ENCODE results near the gene DNASE1.
"Not testable (repeated sequence)": the region's sequence is repeated elsewhere in the genome, so short reads cannot be mapped to it uniquely, and the experiment has no call there.

The DNASE1 gene, protein sequence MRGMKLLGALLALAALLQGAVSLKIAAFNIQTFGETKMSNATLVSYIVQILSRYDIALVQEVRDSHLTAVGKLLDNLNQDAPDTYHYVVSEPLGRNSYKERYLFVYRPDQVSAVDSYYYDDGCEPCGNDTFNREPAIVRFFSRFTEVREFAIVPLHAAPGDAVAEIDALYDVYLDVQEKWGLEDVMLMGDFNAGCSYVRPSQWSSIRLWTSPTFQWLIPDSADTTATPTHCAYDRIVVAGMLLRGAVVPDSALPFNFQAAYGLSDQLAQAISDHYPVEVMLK

GRCh38 chr16:3654249-3654991 lies at the start of gene DNASE1:
DNASE1 (plus strand) TSS chr16:3654691; CDS start chr16:3655374, 683 bp downstream.
- DNase-seq: peak; percentile 60

- DNase-seq: no peak
Observed at GRCh38 chr16:3606441-3606840, 48.0 kb upstream of the DNASE1 start.

DNA sequence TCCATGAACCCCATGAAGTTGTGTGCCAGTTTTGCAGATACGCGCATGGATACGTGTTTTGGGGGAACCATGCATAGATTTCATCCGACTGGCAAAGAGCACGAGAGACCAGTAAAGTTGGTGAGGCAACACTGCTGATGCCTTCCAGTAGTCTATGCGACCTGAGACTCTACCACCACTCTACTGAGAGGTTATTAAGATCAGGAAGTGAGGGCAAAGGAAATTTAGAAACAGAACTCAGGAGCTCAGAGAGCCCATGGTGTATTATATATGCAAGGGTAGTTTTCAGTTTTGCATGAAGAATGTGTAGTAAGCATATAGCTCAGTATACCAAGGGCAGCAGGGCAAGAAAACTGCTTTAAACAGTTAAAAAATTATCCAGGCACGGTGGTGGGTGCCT lies 47.3 kb upstream of the DNASE1 start:
- no peak for DNase-seq

- DNase-seq: no peak
Observed at GRCh38 chr16:3607634-3608033, 46.9 kb upstream of the DNASE1 start.

GRCh38 chr16:3608069-3608468 lies 46.4 kb upstream of the DNASE1 start:
- no peak for DNase-seq

DNA sequence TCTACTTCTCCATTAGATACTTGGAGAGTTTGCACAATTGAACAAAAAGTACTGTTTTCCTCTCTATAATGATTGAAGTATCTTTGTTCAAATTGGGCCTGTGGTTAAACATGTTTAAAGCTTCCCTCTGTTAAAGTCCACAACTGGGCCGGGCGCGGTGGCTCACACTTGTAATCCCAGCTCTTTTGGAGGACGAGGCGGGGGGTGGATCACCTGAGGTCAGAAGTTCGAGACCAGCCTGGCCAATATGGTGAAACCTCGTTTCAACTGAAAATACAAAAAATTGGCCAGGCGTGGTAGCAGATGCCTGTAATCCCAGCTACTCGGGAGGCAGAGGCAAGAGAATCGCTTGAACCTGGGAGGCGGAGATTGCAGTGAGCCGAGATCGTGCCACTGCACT lies 45.5 kb upstream of the DNASE1 start:
- not testable (repeated sequence) for DNase-seq

GRCh38 chr16:3609895-3610697 lies 44.4 kb upstream of the DNASE1 start:
- DNase-seq: peak; percentile 16

DNA sequence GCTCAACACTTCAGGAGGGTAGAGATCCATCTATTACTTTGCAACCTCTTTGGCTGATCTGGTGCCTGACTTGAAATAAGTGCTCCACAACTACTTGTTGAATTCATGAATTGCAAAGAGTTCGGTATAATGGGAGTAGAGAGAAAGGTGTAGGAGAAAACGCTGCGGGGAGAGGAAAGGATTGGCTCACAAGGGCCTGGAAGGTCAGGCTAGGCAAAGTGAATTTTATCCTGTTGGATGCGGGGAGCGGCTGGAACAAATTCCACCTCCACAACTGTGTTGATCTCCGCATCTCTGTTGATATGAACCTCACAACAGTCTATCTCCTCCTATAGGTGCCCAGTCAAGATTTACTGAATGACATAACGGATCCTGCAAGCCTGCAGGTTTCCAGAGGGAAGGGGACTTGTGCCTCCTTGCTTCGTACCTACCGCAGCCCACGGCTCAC lies 43.8 kb upstream of the DNASE1 start:
- DNase-seq: peak; percentile 14

DNA sequence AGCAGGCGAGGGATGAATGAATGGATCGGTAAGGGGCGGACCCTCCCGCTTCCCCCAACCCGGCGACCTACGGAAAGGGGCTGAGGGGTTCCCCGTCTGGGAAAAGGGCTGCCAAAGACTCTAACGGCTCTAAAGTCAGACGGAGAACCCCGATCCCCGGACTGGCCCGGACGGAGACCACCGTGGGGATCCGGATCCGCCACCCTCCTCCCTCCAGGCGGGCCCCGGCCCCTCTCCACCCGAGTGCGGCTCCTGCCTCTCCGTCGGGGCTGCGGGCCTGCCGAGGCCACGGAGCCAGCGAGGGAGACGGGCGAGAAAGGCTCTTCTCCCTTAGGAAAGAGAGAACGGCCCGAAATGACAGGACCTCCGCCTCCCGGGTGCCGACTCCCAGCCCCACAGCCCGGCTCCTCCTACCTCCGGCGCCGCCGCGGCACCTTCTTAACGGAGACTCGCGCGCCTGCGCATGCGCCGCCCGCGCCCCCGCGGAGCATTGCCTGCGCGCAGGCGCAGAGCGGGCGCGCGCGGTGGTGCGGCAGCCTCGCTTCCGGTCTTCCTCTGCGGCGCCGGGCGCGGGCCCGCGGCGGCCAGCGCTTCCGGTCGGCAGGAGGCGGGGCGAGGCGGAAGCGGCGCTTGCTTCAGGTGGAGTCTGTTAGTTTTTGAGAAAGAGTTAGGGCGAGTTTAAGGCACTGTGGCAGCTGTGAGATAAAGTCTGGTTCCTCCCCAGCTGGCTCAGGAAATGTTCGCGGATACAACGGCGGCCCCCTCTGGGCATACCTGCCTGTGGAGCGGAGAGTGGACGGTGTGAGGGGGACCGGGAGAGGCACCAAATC lies 43.1 kb upstream of the DNASE1 start, which contains the start of gene SLX4:
Gene SLX4 (minus strand): TSS at position 461 of the 830 bp plus-strand sequence. CDS start 2,642 bp downstream, outside the sequence.
- peak; percentile 92 for DNase-seq

GRCh38 chr16:3612510-3613466 lies 41.7 kb upstream of the DNASE1 start:
- no peak for DNase-seq

DNA sequence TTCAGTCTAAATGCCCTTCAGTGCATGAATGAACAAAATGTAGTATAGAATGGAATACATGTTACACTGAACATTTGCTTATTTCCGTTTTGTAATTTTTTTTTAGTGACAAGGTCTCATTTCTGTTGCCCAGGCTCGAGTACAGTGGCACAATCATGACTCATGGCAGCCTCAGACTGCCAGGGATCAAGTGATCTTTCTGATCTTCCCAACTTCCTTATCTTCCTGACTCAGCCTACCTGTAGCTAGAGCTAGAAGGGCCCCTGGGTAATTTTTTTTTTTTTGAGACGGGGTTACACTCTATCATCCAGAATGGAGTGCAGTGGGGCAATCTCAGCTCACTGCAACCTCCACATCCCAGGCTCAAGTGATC lies 35.7 kb upstream of the DNASE1 start:
- DNase-seq: peak; percentile 20

DNA sequence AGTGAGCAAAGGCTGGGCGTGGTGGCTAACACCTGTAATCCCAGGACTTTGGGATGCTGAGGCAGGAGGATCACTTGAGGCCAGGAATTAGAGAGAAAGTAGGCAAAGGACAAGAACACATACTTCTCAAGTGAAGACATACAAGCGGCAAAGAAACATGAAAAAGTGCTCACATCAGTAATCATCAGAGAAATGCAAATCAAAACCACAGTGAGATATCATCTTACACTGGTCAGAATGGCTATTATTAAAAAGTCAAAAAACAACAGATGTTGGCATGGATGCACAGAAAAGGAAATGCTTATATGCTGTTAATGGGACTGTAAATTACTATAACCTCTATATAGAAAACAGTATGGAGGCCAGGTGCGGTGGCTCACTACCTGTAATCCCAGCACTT lies 30.8 kb upstream of the DNASE1 start:
- DNase-seq: no peak

- DNase-seq: no peak
Observed at GRCh38 chr16:3625331-3625730, 29.2 kb upstream of the DNASE1 start.

- DNase-seq: no peak
Observed at GRCh38 chr16:3625911-3626732, 28.4 kb upstream of the DNASE1 start.

- DNase-seq: peak; percentile 19
Observed at GRCh38 chr16:3637371-3637923, 17.0 kb upstream of the DNASE1 start.

DNA sequence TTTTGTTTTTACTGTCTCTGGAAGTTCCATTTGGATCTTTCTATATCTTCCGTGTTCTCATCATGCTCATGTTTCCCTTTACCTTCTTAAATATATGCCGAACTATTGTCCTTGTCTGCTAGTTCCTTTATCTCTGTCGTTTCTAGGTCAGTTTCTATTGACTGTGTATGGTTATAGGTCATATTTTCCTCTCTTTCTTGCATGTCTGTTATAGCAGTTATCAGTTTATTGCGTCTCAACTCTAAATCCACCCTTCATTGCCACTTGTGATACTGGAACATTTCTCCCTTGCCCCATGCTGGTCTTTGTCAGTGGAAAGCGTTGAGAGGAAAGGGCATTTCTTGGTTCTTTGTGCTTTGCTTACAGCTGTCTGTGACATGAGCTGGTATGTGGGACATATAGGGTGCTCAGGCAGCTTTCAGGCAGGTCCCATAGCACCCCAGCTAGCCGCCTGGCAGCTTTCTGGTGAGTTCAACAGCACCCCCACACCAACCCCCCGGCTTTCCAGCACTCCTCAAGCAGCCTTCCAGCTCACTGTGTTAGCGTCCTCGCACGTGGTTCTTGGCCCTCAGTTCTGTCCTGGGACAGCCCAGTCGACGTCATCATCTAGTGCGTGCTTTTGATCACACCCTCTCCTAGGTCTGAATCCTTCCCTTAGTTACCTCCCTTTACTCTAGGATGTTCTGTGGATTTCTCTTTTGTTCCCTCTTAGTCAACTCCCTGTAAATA lies 15.4 kb upstream of the DNASE1 start:
- no peak for DNase-seq

- DNase-seq: no peak
Observed at GRCh38 chr16:3640207-3640606, 14.3 kb upstream of the DNASE1 start.

DNA sequence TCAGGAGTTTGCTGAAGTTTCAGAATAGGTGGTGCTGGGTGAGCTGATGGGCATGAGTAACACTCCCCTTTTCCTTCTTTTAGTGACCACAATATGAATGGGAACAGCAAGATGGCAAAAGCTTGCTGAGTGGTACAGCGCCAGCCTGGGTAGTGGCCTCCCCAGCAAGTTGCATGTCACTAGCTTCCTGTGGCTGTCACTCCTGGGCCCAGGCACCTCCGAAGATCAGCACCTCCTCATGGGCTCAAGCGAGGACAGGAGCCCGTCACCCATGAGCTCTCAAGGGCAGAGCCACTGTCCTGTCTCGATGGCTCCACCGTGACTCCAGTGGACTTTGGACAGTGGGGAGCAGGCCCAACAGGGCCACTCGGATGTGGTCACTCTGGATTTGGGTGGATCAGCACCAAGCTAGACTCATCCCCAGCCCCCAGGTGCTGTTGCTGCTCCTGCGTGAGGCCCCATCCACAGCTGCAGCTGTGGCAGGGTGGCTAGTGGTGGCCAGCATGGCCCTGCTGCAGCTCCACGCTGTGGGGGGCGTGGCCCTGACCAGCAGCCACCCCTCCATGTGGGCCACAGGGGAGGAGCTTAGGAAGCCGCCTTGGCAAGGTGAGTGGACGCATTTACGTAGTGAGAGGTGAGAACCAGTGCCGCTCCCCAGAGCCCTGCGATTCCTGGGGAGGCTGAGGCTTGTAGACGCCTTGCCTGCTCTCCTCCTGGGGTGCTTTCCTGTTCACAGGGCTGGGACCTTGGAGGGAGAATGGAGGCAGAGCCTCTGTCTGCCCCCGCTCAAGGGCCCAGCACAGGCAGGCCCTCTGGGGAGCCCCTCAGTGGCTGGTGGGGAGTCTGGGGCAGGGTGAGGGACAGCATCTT lies 13.6 kb upstream of the DNASE1 start:
- DNase-seq: no peak

Data from EL (cell line).